ENCODE data around the gene TBC1D10B. TPM values are rescaled to one million over a fixed set of nuclear protein-coding genes. Genes with fewer than 3 reads are reported as not detected.

Gene TBC1D10B
- total RNA-seq, 1 donor from 2014 or later = 36.0 TPM

DNA sequence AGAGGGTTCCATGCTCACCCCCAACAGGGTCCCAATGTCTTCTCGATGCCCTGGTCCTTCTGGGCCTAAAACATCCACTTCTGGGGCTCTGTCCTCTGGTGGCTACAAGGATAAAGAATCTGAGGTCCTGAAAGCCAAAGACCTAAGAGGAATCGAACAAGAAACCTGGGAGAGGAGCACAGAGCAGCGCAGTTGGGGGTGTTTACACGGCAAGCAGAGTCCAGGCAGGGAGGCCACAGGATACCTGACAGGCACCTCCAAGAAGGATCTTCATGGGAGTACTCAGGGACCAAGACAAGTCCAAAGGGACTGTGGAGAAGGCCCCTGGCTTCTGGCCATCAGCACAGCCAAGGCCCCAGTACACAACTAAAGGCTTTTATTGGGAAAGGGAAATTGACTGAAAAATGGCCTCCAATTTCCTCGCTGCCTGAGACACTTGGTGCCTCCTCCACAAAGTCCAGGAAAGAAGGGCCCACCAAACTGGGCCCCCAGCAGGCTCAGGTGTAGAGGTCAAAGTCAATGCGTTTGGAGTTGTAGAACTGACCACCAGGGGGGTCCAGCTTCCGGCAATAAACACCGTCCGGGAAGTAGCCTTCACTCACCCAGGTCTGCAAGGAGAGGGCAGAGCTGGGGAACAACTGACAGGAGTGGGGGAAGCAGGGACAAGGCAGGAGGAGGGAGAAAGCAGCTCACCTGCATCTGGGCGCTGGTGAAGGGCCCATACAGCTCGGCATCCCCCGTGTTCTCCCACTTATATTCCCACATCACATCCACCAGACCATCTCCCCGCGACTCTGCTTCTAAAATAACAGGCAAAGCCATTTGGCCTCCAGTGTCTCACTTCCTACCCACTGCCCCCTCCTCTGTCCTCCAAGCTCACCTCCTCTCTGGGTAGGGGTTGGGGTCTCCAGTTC lies 17.5 kb downstream of the TBC1D10B start:
- Histone ChIP-seq H3K9me3 (no peaks in the 10 kb centered on the region), H3K4me1 (peaks cover 35% of the 10 kb centered on the region), H3K27ac (peak overlapping the region; percentile 36), H3K27me3 (no peaks in the 10 kb centered on the region), H3K4me3 (no peak overlapping the region), H3K36me3 (peaks cover 49% of the 10 kb centered on the region)
- DNase-seq (no peak), ATAC-seq (no peak)
- TF ChIP-seq, protein P1, sequence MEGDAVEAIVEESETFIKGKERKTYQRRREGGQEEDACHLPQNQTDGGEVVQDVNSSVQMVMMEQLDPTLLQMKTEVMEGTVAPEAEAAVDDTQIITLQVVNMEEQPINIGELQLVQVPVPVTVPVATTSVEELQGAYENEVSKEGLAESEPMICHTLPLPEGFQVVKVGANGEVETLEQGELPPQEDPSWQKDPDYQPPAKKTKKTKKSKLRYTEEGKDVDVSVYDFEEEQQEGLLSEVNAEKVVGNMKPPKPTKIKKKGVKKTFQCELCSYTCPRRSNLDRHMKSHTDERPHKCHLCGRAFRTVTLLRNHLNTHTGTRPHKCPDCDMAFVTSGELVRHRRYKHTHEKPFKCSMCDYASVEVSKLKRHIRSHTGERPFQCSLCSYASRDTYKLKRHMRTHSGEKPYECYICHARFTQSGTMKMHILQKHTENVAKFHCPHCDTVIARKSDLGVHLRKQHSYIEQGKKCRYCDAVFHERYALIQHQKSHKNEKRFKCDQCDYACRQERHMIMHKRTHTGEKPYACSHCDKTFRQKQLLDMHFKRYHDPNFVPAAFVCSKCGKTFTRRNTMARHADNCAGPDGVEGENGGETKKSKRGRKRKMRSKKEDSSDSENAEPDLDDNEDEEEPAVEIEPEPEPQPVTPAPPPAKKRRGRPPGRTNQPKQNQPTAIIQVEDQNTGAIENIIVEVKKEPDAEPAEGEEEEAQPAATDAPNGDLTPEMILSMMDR (IDR thresholded peaks at IDR 0.05) = no peak
- intact Hi-C loops (cut with DNase I) = no loop called here

- intact Hi-C loops (cut with DNase I) = no loop called here
- peak; percentile 6 for ATAC-seq
- DNase-seq = peak; percentile 84
- H3K9me3 ChIP-seq = no peaks in the 10 kb centered on the region
- H3K4me3 ChIP-seq = no peak overlapping the region
- no peaks in the 10 kb centered on the region for H3K27me3 ChIP-seq
- H3K4me1 ChIP-seq = peaks cover 34% of the 10 kb centered on the region
- H3K36me3 ChIP-seq = peaks cover 39% of the 10 kb centered on the region
- H3K27ac ChIP-seq = peak overlapping the region; percentile 36
- TF ChIP-seq, protein P1 (IDR thresholded peaks at IDR 0.05) = no peak
Measured at GRCh38 chr16:30351586-30352419, 18.5 kb downstream of the TBC1D10B start.

- intact Hi-C loops (cut with DNase I) = no loop called here
- no peak overlapping the region for H3K27ac ChIP-seq
Measured at GRCh38 chr16:30351001-30351441, 19.3 kb downstream of the TBC1D10B start.

DNA sequence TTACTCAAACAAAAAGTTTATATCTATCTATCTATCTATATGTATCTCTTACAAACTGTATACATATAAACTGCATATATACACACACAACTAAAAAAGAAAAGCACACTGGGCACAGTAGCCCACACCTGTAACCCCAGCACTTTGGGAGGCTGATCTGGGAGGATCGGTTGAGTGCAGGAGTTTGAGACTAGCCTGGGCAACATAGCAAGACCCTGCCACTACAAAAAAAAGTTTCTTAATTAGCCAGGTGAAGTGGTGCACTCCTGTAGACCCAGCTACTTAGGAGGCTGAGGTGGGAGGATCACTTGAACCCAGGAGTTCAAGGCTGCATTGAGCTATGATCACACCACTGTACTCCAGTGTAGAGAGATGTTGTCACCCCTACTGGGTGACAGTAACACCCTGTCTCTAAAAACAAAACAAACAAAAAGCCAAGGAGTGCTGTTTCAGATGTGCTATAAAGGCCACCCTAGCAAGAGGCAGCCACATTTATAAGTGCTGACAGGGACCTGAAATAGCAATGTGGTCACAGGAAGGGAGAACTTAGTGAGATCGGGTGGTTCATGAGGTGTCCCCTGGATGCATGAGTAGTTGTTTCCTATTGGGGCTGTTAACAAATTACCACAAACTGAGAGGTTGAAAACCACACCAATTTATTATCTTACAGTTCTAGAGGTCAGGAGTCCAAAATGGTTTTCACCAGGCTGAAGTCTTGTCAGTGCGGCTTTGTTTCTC lies 20.0 kb downstream of the TBC1D10B start:
- intact Hi-C loops (cut with DNase I) = no loop called here
- H3K27me3 ChIP-seq = no peaks in the 10 kb centered on the region
- ATAC-seq (no peak), DNase-seq (no peak)
- no peak overlapping the region for H3K4me3 ChIP-seq
- H3K9me3 ChIP-seq = no peaks in the 10 kb centered on the region
- H3K27ac ChIP-seq = no peak overlapping the region
- H3K36me3 ChIP-seq = peaks cover 39% of the 10 kb centered on the region
- TF ChIP-seq, protein P1 (IDR thresholded peaks at IDR 0.05) = no peak
- H3K4me1 ChIP-seq = peaks cover 25% of the 10 kb centered on the region

More at GRCh38 chr16:30351001-30351441, 19.3 kb downstream of the TBC1D10B start:
- DNase-seq = no peak
- TF ChIP-seq, protein P1 (IDR thresholded peaks at IDR 0.05) = no peak
- Histone ChIP-seq H3K27me3 (no peaks in the 10 kb centered on the region), H3K9me3 (no peaks in the 10 kb centered on the region), H3K4me3 (no peak overlapping the region), H3K36me3 (peaks cover 39% of the 10 kb centered on the region), H3K4me1 (peaks cover 27% of the 10 kb centered on the region)
- no peak for ATAC-seq

- H3K4me1 ChIP-seq = peaks cover 25% of the 10 kb centered on the region
- intact Hi-C loops (cut with DNase I) = no loop called here
- ATAC-seq (no peak), DNase-seq (no peak)
- no peak overlapping the region for H3K4me3 ChIP-seq
- H3K27ac ChIP-seq = no peak overlapping the region
- no peaks in the 10 kb centered on the region for H3K9me3 ChIP-seq
- TF ChIP-seq, protein P1 (IDR thresholded peaks at IDR 0.05) = no peak
- H3K36me3 ChIP-seq = peaks cover 39% of the 10 kb centered on the region
- H3K27me3 ChIP-seq = no peaks in the 10 kb centered on the region
Measured at GRCh38 chr16:30349675-30350074, 20.6 kb downstream of the TBC1D10B start.
